GM21367 (cell line): ENCODE measurements around the gene SCARB1.
"Not testable (repeated sequence)": the region's sequence is repeated elsewhere in the genome, so short reads cannot be mapped to it uniquely, and the experiment has no call there.

Source experiments
- ATAC-seq: cut with Tn5 transposase; IDR thresholded peaks from one replicate; pipeline ENCODE4 v1.9.1; 2021; ENCODE audit not compliant: unreplicated experiment

The SCARB1 gene

DNA sequence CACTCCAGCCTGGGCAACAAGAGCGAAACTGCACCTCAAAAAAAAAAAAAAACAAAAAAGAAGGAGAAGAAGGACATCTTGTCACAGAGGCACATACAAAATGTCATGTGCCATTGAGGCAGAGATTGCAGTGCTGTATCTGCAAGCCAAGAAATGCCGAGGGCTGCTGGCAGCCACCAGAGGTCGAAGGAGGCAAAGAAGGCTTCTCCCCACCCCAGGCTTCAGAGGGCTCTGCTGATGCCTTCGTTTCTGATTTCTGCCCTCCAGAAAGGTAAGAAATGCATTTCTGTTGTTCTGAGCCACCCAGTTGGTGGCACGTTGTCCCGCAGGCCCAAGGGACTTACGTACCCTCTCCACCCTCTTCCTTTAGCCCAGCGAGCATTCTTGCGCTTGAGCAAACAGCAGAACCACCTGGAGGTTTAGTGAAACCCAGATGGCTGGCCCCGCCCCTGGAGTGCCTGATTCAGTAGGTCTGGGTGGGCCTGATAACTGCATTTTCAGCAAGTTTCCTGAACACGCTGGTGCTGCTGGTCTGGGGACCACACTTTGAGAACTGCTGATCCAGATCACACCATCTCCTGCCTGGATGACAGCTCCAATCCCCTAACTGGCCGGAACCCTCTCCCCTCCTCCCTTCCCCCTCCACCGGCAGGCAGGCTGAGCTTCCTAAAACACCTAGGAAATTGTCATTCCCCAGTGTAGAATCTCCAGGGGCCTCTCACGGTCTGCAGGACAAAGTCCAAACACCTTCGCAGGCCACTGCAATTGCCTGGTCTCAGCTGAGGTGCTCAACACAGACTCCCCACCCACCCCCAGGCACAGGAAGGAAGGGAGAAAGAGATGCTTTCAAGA, 21.1 kb upstream of the SCARB1 start:
- ATAC-seq: peak; percentile 78

DNA sequence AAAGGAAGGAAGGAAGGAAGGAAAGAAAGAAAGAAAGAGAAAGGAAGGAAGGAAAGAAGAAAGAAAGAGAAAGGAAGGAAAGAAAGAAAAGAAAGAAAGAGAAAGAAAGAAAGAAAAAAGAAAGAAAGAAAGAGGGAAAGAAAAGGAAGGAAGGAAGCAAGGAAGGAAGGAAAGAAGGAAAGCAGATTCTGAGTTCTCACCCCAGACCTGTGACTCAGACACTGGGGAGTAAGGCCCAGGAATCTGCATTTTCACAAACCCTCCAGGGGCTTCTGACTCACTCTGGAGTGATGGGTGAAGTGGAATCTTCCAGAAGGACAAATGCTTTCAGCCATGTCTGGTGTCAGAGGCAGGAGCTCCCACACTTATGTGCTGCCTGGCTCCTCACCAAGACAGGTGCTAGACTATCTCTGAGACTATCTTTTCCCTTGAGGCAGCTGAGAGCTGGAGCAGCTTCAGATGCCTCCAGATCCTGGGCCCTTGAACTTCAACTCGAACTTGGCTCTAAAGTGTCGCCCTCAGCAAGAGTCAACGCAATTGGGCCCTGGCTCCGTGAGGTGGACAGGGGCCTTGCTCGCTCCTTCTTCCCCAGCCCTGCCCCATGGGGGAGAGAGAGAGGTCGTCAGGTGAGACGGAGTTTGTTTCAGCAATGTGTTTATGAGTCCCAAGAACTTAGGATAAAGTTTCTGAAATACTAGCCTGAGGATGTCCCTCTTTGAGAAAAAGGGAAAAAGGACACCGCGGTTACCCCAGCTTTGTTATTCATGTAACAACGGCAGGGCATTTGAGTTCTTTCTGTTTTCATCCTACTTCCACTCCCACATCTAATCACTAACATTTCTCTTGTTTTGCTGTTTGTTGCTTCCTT, 19.8 kb upstream of the SCARB1 start:
- ATAC-seq: no peak

DNA sequence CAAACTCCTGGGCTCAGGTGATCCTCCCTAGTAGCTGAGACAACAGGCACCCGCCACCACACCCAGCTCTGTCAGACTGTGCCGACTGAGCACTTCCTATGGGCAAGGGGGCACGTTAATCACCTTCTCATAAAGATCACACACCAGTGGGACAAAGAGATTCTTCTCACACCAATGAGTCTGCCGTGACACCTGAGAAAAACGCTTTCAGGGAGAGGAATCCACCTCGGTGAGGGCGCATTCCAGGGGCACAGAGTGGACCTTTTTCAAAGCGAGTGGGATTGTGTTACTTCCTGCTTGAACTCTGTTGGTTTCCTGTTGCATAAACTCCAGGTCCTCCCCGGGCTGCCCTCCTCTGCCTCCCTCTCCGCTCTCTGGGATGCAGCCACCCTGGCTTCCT, 17.5 kb upstream of the SCARB1 start:
- ATAC-seq: no peak

GRCh38 chr12:124880335-124880734, 16.7 kb upstream of the SCARB1 start:
- not testable (repeated sequence) for ATAC-seq

GRCh38 chr12:124878795-124879516, 15.3 kb upstream of the SCARB1 start:
- no peak for ATAC-seq

DNA sequence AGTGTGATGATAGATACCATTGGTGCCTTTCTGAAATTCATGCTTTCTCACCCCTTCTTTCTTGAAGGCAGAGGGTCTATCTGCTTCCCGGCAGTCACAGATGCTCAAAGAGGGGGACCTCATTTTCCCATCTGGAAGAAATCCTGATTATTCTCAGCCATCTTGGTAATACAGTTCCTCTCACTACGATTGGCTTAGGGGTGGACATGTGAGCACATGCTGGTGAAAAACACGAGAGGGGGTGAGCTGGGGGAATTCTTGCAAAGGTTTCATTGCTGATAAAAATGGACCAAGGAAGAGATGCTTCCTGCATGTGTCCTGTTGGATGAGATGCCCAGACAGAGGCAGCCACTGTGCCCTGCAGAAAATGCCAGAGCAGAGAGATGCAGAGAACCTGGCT, 13.8 kb upstream of the SCARB1 start:
- ATAC-seq: no peak

- ATAC-seq: no peak
Observed at GRCh38 chr12:124876171-124876570, 12.5 kb upstream of the SCARB1 start.

DNA sequence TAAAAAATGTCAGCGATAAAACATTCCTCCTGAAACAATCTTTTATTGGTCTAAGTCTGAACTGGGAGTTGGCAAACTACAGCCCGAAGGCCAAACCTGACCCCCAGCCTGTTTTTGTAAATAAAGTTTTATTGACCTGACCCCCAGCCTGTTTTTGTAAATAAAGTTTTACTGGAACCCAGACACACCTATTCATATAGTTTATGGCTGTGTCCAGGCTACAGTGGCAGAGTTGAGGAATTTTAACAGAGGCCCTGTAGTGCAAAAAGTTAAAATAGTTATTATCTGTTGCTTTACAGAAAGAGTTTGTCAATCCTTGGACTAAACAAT, 12.1 kb upstream of the SCARB1 start:
- ATAC-seq: no peak

- ATAC-seq: no peak
Observed at GRCh38 chr12:124874988-124875802, 11.5 kb upstream of the SCARB1 start.

DNA sequence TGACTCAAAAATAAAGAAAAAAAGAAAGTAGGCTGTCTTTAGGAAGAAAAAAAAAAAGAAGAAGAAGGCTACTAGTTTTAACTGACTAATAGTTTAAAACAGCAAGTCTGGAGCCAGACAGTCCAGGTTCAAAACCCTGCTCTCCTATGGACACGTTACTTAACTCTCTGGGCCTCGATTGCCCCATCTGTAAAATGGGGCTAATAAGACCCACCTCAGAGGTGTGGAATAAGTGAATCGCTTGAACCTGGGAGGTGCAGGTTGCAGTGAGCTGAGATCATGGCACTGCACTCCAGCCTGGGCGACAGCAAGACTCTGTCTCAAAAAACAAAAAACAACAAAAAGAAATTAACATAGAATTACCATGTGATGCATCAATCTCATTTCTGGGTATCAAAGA, 10.5 kb upstream of the SCARB1 start:
- no peak for ATAC-seq

DNA sequence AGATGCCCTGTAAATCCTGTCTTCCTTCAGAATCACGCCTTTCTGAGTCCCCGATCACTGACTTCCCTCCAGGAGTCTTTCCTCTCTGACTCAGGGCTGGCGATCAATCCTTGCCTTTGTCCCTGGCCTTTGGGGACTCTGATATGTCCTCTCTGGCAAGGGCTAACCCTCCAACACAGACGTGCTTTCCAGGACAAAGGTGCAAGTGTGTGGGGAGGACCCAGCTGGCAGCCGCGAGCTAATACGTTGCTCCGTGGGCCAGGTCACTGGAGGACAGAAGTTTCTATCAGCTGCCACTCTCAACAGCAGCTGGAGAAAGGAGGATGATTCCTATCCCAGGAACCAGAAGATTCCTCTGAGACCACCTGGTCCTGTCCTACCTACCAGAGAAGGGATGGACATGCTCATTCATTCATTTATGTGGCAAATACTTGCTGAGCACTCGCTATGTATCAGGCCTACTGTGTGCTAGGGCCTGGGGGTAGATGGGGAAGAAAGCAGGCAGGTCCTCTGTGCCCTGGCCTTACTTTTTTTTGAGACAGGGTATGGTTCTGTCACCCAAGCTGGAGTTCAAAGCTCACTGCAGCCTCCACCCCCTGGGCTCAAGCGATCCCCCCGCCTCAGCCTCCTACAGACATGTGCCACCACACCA, 8.5 kb upstream of the SCARB1 start:
- ATAC-seq: no peak

- no peak for ATAC-seq
Observed at GRCh38 chr12:124871297-124871696, 7.6 kb upstream of the SCARB1 start.

DNA sequence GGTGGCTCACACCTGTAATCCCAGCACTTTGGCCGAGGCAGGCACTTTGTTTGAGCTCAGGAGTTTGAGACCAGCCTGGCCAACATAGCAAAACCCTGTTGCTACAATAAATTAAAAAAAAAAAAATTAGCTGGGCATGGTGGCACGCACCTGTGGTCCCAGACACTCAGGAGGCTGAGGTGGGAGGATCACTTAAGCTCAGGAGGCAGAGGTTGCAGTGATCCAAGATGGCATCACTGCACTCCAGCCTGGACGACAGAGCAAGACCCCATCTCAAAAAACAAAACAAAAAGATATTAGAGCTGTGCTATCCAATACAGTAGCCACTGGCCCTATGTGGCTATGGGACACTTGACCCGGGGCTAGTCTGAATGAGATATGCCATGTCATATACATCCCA, 6.9 kb upstream of the SCARB1 start:
- ATAC-seq: no peak

DNA sequence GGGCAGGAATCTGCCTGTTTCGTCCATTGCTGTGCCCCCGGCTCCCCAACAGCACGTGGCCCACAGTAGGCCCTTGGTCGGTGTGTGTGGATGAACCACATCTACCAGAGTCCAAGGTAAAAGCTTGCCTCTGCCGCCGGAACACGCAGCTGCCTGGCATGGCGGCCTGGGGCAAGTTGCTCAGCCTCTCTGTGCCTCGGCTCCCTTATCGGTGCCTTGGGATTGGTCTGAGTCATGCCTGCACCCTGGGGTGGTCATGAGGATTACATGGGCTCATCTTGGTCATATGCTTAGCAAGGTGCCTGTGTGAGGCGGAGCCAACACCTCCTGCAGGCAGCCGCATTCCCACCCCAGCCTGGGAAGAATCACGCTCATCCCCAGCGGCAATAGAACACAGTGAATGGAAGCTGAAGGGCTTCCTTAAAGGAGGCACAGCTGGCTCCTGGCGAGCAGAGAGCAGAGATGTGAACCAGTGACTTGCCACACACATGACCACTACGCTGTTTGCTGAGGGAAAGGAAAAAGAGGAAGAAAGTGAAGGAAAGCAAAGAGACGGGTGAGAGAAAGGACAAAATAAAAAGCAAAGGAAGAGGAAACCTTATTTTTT, 5.5 kb upstream of the SCARB1 start:
- ATAC-seq: peak; percentile 66

- no peak for ATAC-seq
Observed at GRCh38 chr12:124868252-124869058, 4.8 kb upstream of the SCARB1 start.

DNA sequence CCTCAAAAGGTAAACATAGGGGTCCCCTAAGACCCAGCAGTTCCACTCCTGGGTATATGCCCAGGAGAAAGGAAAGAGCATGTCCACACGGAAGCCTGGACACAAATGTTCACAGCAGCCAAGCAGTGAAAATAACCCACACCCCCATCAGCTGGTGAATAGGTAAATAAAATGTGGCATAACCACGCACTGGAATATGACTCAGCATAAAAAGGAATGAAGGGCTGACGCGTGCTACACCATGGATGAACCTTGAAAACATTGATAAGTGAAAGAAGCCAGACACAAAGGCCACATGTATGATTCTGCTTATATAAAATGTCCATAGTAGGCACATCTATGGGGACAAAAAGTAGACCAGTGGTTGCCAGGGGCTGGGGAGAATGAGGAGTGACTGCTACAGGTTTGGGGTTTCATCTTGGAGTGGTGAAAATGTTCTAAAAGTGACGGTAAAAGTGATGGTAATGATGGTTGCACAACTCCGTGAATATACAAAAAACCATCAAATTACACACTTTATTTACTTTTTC, 3.8 kb upstream of the SCARB1 start:
- no peak for ATAC-seq

GRCh38 chr12:124866883-124867400, 3.3 kb upstream of the SCARB1 start:
- ATAC-seq: no peak

DNA sequence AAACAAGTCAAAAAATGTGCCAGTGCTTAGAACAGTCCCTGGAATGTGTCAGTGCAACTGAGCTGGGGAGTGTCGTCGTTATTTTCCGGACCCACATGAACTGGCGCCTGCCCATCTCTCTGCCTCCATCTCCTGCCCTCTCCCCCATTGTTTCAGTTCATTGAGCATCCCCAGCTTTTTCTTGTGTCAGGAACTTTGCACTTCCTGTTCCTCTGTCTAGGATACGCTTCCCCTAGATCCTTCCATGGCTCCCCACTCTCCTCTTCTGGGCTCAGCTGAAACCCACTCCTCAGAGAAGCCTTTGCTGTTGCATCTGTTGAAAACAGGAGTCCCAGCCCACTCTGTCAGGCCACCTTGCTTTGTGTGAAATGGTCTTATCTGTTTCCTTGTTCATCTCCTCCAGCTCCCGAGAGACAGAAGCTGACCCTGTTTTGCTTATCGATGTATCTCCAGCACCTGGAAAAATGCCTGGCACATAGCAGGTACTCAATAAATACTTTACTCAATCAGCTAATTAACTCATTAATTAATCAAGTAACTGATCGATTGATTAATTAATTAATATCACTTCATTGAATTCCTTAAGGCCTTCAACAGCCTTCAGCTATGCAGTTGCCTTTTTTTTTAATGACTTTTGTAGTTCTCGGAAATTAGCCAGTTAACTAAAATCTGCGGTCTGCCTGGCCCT, 2.7 kb upstream of the SCARB1 start:
- no peak for ATAC-seq
